Skin of body (tissue), 2 donors: Measurements from ENCODE around the gene NTF3. TPM values are rescaled to one million over a fixed set of nuclear protein-coding genes. Genes with fewer than 3 reads are reported as not detected.

Source experiments
- DNase-seq: peaks from one replicate; lab custom pipeline; 2025; lab: John Stamatoyannopoulos, UW
- total RNA-seq: library from RNA; depleted of rRNA; stranded (reverse); fragments of >200 nt; gene quantifications from one replicate; pipeline ENCODE4 v1.2.3, GENCODE V29; 2014

The NTF3 gene
- total RNA-seq, 1 donor from 2014 or later: 4.7 TPM

- DNase-seq: no peak
These were observed 986 bp upstream of the NTF3 start for GRCh38 chr12:5430641-5431603.

GRCh38 chr12:5433081-5433844 is 1.4 kb downstream of the NTF3 start:
- DNase-seq: no peak

DNA sequence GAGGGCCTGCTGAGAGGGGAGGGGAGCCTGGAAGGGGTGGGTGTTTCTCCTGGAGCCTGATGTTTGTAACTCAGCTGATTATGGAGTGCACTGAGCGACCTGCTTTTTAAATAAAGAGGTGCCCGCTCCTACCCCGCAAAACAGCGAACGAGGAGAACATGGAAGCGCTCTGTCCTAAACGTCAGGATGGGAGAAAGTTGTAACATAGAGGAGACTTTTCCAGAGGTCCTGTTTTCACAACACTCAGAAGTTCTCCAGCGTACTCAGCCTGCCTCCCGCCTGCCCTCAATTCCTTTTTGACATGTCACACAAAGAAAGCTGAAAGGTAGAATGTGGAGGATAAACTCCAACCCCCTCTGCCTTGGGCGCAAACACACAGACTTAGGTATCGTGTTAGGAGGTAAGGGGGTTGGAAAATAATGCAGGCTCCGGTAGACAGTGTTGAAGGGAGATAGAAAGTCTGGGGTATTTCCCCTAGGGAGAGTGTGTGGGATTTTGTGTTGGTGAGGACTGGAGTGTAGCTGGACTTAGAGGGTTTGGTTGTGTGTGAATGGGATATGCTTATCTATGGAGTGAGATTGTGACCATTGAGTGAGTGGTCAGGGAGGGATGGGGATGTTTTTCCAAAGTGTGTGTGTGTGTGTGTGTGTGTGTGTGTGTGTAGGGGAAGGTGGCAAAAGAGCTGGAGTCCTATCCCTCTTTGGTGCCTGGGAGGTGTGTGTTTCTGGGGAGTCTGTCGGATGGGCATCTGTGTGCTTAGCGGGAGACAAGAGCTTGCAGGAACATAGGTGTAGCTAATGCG is 2.1 kb downstream of the NTF3 start:
- DNase-seq: no peak

- DNase-seq: no peak
These were observed 3.0 kb downstream of the NTF3 start for GRCh38 chr12:5434647-5435560.

- DNase-seq: no peak
These were observed 5.3 kb downstream of the NTF3 start for GRCh38 chr12:5437182-5437583.

- DNase-seq: no peak
These were observed 5.7 kb downstream of the NTF3 start for GRCh38 chr12:5437589-5437988.

GRCh38 chr12:5438671-5439200 is 6.8 kb downstream of the NTF3 start:
- no peak for DNase-seq

- DNase-seq: no peak
These were observed 7.5 kb downstream of the NTF3 start for GRCh38 chr12:5439371-5439771.

DNA sequence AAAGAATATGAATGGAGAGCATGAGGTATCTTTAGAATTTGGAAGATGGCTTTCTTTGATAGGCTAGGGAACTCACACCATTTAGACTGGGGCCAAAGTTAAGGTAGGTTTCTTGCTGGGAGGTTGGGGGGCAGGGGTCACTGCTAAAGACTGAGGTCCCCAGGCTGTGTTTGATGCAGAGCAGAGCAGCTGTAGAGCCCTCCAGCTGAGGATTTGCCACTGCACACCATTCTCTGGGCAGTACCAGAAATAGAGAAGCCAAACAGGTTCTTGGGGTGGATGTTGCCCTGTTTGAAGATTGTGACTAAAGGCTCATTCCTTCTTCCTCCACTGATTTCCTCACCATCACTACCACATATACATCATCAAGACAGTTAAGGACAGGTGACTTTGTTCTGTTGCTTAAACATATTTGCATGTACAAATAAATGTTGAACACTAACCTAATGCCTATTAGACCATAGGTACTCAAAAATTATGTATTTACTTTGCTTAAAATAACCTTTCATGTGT is 7.9 kb downstream of the NTF3 start:
- DNase-seq: no peak

DNA sequence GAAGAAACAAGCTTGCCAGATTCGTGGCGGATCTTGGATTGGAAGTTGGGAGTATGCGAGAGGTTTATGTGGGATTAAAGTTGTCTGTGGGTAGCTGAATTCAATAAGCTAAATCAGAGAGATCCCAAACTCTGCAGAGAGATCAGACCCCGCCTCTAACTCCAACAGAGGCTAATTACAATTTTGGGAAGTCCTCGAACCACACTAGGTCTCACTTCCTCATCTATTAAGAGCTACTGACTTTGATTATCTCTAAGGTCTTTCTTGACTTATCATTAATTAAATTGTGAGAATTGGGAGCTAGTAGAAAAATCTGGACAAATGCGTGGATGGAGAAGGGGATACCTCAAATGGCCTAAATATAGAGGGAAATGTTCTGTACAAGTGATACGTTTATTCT is 9.1 kb downstream of the NTF3 start:
- no peak for DNase-seq

GRCh38 chr12:5441497-5442236 is 9.8 kb downstream of the NTF3 start:
- no peak for DNase-seq

- no peak for DNase-seq
These were observed 10.5 kb downstream of the NTF3 start for GRCh38 chr12:5442251-5443006.

- DNase-seq: no peak
These were observed 12.6 kb downstream of the NTF3 start for GRCh38 chr12:5444520-5444919.

- DNase-seq: no peak
These were observed 15.4 kb downstream of the NTF3 start for GRCh38 chr12:5447320-5447719.

DNA sequence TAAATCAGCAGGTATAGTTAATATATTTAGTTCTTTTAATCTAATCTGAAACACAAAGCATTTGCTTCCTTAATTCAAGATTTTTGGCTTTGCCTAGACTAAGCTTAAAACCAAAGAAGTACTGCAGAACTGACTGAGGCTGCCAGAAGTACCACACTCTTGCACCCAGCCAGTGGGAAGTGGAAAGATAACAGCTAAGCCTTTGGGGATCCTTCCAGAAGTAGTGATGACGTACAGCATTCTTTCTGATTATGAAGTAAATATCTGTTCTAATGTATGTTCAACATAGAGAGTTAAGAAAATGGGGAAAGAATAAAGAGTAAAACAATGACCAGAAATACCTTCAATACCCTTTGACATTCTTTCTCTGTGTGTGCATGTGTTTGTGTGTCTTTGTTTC is 19.3 kb downstream of the NTF3 start:
- no peak for DNase-seq

DNA sequence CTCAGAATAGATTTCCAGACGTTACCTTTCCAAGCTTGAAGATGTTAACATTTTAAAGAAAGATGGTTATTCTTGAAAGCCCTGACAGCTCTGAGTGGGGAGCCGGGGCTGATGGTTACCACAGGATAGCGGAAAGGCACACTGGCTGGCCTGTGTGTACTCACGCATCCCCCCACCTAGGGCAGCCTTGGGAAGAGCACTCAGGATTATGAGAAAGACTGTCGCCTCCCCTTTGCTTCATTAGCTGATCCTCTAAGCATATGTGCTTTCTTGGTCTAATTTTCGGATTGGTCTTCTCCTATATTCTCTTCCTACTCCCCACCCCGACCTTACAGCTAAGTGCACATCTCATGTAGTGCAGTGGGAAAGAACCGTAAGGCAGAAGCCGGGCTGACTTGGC is 20.7 kb downstream of the NTF3 start:
- DNase-seq: no peak

- DNase-seq: no peak
These were observed 21.6 kb downstream of the NTF3 start for GRCh38 chr12:5453466-5453865.

- DNase-seq: no peak
These were observed 23.1 kb downstream of the NTF3 start for GRCh38 chr12:5455045-5455444.

GRCh38 chr12:5456030-5456429 is 24.1 kb downstream of the NTF3 start:
- no peak for DNase-seq
